Fibroblast of skin of left biceps (primary cell): Measurements from ENCODE around the gene NEMP1.
A peak's percentile ranks its signal among the peaks of the same experiment; 100 is the strongest.
"Not testable (repeated sequence)": the region's sequence is repeated elsewhere in the genome, so short reads cannot be mapped to it uniquely, and the experiment has no call there.

Experiments used
- DNase-seq, 2 experiments: peaks; one replicate each; pipeline ENCODE4 v3.0.0-alpha.2; 2013; ENCODE audit warnings: low read depth in 2 of 2

Gene NEMP1

DNA sequence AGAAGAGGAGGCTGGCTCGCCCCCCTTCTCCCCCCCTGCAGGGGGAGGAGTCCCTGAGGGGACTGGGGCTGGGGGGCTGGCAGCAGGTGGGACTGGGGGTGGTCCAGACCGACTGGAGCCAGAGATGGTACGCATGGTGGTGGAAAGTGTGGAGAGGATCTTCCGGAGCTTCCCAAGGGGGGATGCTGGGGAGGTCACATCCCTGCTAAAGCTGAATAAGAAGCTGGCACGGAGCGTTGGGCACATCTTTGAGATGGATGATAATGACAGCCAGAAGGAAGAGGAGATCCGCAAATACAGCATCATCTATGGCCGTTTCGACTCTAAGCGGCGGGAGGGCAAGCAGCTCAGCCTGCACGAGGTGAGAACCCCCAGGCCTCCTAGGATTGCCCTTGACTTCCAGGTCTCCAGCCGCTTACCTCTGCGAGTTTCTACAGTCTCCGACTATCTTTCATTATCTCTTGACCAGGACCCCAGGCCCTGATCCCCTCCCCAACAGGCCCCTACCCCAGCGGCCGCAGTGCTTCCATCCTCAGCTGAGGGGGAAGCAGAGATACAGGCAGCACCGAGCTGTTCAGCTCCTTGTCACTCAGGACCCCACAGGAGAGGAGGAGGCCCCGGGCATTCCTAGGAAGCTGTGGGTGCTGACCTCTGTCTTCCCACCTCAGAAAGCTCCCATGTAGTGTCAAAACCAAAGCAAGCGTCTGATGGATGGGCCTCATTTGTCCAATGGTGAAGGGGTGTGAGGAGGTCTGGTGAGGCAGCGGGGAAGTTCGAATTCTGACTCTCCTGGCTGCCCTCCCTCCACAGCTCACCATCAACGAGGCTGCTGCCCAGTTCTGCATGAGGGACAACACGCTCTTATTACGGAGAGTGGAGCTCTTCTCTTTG, 13.3 kb upstream of the NEMP1 start:
- DNase-seq, result no peak

DNA sequence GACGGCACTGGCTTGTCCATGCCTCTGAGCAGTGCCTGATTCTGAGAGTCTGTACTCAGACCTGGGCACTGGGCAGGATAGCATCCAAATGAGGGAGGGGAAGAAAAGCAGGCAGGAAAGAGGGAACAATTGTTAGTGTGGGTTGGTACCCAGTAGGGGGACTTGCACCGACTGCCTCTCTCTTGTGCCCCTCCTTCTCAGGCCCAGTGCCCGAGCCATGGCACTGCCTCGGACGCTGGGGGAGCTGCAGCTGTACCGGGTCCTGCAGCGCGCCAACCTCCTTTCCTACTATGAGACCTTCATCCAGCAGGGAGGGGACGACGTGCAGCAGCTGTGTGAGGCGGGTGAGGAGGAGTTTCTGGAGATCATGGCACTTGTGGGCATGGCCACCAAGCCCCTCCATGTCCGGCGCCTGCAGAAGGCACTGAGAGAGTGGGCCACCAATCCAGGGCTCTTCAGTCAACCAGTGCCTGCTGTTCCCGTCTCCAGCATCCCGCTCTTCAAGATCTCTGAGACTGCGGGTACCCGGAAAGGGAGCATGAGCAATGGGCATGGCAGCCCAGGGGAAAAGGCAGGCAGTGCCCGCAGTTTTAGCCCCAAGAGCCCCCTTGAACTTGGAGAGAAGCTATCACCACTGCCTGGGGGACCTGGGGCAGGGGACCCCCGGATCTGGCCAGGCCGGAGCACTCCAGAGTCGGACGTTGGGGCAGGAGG, 12.5 kb upstream of the NEMP1 start:
- no peak for DNase-seq

DNA sequence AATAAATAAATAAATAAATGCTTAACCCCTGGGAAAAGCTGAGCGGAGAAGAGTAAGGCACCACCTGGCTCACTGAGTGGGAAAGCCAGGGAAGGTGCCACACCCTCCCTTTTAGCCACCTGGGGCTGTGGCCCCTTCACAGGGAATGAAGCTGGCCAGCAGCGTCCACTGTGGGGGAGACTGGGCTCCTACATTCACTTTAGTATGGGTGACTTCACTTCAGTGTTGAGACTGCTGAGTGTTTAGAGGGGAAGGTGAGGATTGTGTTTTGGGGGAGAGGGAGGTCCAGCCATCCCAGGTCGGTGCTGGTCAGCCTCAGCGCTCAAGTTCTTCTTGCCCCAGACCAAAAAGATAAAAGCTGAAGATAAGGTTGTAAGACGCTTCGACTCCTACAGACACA, 11.9 kb upstream of the NEMP1 start:
- no peak for DNase-seq

DNA sequence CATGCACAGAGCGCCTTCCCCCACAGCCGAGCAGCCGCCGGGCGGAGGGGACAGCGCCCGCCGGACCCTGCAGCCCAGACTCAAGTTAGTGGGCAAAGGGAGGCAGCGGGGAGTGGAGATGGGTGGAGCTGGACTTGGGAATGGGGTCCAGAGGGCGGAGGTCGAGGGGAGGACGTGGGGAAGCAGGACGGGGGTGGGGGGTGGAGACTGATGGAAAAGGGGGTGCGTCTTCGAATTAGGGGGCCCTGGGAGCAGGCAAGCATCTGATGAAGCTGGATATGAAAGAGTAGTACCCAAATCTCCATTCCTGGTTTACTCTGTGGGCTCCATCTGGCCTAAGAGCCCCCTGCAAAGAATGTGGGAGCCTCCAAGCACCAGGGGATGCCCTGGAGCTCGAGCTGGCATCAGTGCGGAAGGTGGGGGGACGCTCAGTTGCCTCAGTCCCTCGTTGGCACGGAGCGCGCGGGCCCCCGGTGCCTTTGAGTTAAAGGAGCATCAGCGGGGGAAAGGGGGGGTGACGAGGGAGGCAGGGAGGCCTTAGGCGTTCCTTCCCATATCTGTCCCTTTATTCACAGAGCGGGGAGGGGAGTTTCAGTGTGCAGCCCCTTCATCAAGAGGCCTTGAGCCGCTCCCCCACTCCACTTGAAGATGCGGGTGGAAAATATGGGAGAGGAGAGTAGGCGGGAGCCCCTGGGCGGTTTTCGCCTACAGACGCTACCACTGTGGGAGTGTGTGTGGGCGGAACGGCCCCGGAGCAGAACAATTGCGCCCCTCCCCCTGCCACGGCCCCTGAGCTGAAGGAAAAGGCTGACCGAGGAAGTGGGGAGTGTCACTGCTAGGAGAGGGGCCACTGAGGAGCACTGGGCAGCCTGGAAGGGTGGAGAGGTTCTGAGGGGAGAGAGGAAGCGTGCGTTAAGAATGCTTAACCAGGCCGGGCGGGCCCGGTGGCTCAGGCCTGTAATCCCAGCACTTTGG, 11.0 kb upstream of the NEMP1 start:
- peak in 1 of 2 experiments; percentile 19 for DNase-seq

DNA sequence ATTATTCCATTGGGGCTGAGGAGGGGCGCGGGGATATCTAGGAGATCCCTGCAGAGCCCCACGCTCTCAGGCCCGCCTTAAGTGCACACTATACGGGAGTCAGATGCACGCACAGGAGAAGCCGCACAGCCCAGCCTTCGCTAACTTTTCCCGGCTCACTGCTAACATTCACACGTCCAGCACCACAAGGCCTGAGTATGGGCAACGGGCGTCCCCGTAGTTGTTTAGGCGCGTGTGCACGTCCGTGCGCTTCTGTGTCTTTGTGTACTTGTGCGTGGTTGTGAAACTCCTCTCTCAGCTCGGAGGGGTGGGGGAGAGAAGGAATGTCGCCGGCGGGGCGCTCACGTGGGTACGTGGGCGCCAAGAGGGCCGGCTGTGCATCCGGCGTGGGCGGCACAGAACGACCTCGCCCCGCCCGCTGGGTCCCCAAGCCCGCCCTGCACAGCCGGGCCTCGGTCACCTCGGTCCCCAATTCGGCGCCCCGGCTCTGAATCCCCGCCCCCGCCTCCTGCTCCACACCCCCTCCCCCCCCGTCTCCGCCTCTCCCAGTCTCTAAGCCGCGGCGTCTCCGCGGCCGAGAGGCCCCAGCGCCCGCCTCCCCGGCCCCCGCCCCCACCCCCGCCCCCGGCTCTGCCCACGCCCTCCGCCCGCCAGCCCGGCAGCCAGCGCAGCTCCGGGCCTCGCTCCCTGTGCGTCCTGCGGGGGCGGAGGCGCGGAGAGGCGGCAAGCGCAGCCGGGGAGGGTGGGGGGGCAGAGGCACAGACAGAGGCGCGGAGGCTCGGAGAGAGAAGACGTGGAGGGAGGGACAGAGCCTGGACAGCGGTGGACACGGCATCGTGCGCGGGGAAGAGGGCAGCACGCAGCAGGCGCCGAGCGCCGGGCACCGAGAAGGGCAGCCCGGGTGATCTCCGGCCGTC, 10.0 kb upstream of the NEMP1 start, which contains the start of gene NAB2:
Gene NAB2 (plus strand): TSS at position 761 of the 917 bp plus-strand sequence. CDS start 158 bp downstream, outside the sequence.
- DNase-seq, result peak; percentile 94

DNA sequence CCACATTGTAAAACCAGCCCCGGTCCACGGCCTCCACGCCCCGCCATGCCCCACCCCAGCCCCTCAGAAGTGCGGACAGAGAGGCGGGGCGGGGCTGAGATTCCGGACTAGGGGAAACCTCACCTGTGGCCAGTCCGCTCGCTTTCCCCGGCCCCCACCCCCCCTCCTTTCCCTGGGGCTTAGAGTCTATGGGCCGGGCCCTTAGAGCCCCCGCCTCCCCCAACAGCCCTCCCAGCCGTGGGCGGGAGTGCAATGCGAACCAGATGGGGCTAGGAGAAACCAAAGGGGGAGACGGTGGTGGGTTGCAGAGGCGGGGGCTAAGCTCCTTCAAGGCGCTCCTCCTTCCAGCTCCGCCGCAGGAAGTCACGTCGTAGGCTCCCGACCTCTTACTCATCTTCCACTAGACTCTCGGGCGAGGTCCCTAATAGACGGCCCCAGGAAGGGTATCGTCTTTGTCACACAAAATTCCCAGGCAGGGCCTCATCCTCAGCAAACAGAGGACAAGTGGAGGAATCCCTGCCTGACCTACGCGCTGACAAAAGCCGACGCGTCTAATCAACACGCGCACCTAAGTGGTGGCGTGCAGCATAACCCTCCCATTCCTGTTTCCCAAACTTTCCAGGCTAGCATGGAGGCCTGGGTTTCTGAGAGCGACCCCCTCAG, 9.2 kb upstream of the NEMP1 start:
- DNase-seq, result peak; percentile 96

DNA sequence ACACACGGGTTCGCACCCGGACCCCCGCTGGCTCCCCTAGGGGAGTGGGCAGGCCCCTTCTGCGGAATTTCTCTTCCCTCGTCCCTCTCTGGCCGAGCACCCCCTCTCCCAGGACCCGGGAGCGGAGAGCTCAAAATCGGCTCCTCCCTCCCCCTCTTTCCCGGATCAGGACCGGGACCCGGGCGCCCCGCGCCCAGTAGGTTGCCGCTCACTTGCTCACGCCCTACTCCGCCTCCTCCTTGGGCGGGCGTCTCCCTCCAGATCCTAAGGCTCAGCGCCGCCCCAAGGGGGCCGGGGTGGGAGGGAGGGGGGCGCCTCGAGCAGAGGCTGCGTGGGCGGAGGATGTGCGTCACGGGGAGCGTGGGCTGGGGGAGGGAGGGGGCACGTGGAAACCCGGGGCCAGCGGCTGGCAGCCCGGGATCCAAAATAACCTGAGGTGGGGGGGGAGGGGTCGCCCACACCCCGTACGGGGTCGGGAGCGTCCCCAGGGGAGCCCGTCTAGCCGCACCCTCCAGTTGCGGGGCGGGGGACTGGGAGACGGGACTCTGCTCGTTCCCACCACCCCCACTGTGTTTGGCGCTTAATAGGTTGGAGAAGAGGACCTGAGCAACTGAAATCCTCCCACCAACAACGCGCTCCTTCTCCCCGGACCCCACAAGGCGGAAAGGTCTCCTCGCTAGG, 8.6 kb upstream of the NEMP1 start:
- DNase-seq, result peak; percentile 80 to 83

DNA sequence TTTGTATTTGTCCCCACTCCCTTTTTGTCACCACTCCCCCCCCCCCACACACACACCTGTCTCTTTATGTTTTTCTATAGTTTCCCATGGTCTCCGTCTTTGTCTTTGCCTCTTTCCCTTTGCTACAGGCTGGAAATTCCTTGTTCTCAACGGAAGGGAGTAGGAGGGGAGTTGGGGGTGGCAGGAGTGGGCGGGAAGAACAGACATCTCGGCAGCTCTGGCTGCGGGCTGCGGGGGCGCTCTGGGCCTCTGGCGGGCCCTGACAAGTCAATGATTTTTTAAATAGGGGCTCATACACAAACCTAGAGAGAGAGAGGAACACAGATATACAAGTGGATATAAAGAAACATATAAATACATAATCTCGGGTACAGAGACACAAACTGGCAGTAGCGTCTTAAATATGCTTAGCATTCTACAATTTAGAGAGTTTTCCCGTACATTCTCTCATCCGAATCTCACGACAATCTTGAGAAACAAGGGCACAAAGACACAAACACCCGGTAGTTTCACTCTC, 8.0 kb upstream of the NEMP1 start:
- DNase-seq, result peak in 1 of 2 experiments; percentile 51

DNA sequence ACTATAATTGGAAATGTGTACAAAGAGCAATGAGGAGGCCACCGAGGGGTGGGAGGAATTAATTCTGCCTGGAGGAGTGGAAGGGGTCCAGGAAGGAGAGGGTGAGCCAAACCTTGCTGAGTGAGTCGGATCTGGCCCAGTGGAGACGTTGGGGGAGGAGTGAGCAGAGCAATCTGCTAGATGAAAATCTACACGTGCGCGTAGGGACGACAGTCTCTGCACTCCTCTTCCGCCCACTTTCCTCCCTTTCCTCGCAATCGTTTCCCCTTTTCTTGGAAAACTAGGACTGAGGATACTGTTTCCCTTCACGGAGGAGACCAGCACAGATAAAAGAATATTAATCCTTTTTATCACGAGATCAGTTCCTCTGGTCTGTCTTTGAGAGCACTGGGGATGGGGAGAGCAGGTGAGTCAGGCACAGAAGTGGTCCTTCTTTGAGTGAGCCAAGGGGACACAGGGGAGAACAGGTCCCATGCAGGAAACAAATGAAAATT, 7.5 kb upstream of the NEMP1 start:
- DNase-seq, result peak in 1 of 2 experiments; percentile 44

DNA sequence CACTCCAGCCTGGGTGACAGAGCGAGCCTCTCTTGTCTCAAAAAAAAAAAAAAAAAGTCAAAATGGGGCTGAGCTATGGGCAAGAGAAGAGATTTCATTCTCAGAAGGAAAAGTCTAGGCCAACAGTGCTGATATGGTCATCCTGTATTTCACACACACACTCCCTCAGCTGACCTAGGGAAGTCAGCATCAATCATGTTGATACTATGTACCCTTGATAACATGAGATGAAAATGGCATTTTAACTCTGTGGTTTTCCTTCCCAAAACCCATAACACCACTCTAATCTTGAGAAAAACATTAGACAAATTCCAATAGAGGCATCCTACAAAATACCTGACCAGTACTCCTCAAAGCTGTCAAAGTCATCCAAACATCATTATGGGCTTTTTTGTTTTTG, 2.3 kb upstream of the NEMP1 start:
- DNase-seq, result no peak

DNA sequence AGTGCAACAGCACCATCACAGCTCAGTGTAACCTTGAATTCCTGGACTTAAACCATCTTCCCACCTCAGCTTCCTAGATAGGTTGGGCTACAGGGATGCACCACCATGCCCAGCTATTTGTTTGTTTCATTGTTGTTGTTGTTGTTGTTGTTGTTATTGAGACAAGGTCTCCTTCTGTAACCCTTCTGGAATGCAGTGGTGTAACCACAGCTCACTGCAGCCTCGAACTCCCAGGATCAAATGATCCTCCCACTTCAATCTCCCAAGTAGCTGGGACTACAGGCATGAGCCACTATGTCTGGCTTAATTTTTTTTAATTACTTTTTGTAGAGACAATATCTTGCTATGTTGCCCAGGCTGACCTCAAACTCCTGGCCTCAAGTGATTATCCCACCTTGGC, 1.2 kb upstream of the NEMP1 start:
- no peak for DNase-seq

DNA sequence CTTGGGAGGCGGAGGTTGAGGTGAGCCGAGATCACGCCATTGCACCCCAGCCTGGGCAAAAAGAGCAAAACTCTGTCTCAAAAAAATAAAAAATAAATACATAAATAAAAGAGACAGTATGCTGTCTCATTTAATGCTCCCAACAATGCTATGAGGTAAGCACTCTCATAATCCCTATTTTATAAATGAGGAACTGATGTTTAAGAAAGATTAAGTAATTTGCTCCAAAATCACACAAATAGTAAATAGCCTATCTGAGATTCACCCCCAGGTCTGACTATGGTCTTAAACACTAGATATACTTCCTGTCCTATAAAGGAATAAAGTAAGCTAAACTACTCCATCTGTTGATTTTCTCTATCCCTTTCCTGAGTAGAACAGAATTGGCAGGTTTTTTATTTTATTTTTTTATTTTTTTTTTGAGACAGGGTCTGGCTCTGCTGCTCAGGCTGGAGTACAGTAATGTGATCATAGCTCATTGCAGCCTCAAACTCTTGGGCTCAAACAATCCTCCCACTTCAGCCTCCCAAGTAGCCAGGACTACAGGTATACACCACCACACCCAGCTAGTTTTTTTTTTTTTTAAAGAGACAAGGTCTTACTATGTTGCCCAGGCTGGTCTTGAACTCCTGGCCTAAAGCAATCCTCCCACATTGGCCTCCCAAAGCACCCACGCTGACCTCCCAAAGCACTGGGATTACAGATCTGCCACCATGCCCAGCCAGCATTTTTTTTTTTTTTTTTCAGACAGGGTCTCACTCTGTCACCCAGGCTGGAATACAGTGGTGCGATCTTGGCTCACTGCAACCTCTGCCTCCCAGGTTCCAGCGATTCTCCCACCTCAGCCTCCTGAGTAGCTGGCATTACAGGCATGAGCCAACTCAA, 4.8 kb downstream of the NEMP1 start:
- not testable (repeated sequence) for DNase-seq

DNA sequence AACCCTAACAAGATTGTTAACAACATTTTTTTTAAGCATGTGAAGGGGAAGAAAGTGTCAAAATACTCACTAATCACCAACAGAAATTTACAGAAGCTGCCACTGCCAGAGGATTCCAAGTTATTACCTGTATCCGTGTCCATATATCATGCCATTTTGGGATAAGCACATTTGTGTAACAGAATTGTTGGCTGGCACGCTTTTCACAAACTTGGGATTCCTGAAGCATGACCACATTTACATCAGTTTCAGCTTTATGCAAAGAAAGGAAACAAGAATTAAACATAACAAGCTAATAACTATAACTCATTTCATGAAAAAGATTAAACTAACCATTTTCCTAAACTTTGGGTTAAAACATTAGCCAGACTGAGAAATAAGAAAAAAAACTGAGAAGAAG, 5.9 kb downstream of the NEMP1 start:
- DNase-seq, result peak in 1 of 2 experiments; percentile 26

DNA sequence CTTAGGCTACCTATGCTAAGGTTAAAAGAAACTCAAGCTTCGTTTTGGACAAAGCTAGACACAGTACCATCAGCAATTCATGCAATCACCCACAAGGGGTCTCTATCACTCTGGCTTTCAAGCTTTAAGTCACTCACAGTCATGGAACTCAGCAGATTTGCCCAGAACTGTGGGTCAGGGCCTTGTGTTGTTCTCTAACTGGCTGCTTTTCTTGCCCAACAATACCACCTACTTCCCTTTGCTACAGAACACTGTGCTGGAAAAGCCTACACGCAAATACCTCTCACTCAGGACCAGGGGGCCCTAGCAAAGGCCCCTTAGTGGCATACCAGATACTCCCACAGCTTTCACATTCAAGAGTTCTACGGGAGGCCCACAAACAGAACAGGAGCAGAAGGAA, 9.1 kb downstream of the NEMP1 start:
- peak in 1 of 2 experiments; percentile 64 for DNase-seq

DNA sequence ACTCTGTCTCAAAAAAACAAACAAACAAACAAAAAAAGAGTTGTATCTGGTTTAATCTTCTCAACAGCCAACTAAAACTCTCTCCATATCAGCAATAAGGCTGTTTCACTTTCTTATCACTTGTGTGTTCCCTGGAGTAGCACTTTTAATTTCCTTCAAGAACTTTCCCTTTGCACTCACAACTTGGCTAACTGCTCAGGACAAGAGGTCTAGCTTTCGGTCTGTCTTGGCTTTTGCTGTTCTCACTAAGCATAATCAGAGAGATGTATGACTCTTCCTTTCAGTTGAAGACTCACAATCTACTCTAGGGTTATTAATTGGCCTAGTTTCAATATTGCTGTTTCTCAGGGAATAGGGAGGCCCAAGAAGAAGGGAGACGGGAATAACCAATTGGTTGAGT, 12.3 kb downstream of the NEMP1 start:
- DNase-seq, result no peak

DNA sequence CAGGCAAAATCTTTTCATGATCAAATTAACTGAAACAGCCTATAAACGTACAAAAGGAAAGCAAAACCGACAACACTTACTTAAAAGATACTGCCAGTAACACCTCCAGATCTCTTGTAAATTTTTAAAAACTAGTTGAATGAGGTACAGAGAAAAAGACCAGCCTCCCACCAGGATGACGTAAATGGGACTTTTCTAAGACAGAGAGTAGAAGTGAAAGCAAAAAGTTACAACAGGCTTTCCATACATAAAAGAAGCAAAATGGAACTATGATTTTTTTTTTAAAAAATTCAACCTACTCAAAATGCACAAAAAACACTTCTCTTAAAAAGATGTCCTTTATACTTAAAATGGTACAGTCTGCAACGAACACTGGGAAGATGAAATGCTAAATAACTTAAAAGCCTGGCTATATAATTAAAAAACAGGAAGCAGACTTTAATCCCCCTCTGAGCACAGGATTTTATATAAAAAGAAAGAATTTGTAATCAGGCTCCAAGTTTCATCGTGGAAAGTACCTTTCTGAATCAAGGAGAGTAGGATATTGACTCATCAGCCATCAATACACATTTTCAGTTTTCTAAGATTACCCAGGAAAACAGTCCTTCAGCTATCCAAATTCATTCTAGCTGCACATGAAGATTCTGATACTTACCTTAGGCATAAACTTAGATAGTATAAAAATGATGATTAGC, 14.5 kb downstream of the NEMP1 start:
- no peak for DNase-seq

DNA sequence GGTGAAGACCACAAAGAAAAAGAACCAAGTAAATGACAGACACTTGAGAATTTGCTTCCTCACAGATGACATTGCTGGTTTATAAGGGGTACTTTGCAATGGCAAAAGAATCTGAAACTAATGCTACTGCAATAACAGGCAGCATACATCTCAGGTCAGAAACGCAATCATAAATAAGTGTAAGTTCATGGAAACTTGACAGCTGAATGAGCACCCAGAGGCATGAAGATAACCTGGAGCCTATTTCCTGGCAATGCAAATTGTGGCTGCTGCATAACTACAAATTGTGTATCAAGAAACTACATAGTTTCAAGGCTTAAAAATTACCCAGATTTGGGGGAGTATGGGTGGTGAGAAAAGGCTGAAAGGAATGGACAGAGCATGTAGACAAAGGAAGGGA, 20.1 kb downstream of the NEMP1 start:
- DNase-seq, result no peak
